Hepatocyte (in vitro differentiated cells): Measurements from ENCODE around the gene NOXA1.

Source experiments
- CTCF ChIP-seq: fragments of 200-600 bp; sonication (generic); IDR thresholded peaks from 2 replicates; pipeline ENCODE4 v1.5.1; 2016; ENCODE audit warnings: antibody characterized with exemption, mild to moderate bottlenecking; ENCODE audit not compliant: poor library complexity
- EZH2 ChIP-seq: fragments of 200-600 bp; sonication (generic); IDR thresholded peaks from 2 replicates; pipeline ENCODE4 v1.6.1; 2016; ENCODE audit warnings: antibody characterized with exemption, mild to moderate bottlenecking, borderline replicate concordance

- TF ChIP-seq CTCF, result no peak
- TF ChIP-seq EZH2, result no peak
Observed at GRCh38 chr9:137435980-137436760, 13.0 kb downstream of the NOXA1 start.
